Activated naive CD8-positive, alpha-beta T cell treated with anti-CD3 and anti-CD28 coated beads, Interleukin-2, amount 10 ng/mL, durations not matched to agents 7 days and 5 days (primary cell): ENCODE results near the gene KCNMB4. TPM values are rescaled to one million over a fixed set of nuclear protein-coding genes. Genes with fewer than 3 reads are reported as not detected.
A peak's percentile ranks its signal among the peaks of the same experiment; 100 is the strongest.
"Not testable (repeated sequence)": the region's sequence is repeated elsewhere in the genome, so short reads cannot be mapped to it uniquely, and the experiment has no call there.

ENCODE experiments used
- ATAC-seq: fragments of 150-1000 bp; cut with Tn5 transposase; one replicate; pipeline ENCODE4 v1.10.0; 2021; ENCODE audit warnings: low read depth, moderate library complexity
- POLR2A ChIA-PET: fragments of 350-600 bp; sonication (Branson Sonifier 250); formaldehyde crosslinking; loops from one replicate; lab custom pipeline; 2021; ENCODE audit warnings: antibody characterized with exemption; lab: Charles Lee
- DNase-seq: peaks from one replicate; pipeline ENCODE4 v3.0.0; 2021
- H3K27ac Mint-ChIP-seq: one replicate; pipeline ENCODE4 v1.8.0; 2022; ENCODE audit warnings: mild to moderate bottlenecking, mixed read lengths
- H3K27me3 Mint-ChIP-seq: one replicate; pipeline ENCODE4 v1.8.0; 2022; ENCODE audit warnings: mild to moderate bottlenecking, moderate library complexity, mixed read lengths
- H3K36me3 Mint-ChIP-seq: one replicate; pipeline ENCODE4 v1.8.0; 2021; ENCODE audit warnings: mild to moderate bottlenecking, mixed read lengths
- H3K4me1 Mint-ChIP-seq: one replicate; pipeline ENCODE4 v1.8.0; 2021; ENCODE audit warnings: mixed read lengths
- H3K4me3 Mint-ChIP-seq: one replicate; pipeline ENCODE4 v1.8.0; 2022; ENCODE audit warnings: mild to moderate bottlenecking, moderate library complexity, mixed read lengths
- H3K9me3 Mint-ChIP-seq: one replicate; pipeline ENCODE4 v1.8.0; 2021; ENCODE audit warnings: mixed read lengths
- total RNA-seq, 2 experiments: library from RNA; stranded (reverse); gene quantifications; one replicate each; pipeline ENCODE4 v1.2.3, GENCODE V29; 2021

Gene KCNMB4
- total RNA-seq, 2 experiments from 2014 or later, result 0.74 to 1.4 TPM

DNA sequence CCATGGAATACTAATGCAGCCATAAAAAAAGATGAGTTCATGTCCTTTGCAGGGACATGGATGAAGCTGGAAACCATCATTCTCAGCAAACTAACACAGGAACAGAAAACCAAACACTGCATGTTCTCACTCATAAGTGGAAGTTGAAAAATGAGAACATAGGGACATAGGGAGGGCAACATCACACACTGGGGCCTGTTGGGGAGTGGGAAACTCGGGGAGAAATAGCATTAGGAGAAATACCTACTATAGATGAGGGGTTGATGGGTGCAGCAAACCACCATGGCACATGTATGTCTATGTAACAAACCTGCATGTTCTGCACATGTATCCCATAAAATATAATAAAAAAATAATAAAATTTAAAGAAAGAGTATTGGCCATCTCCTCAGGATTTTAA lies 26.5 kb downstream of the KCNMB4 start:
- H3K4me1 Mint-ChIP-seq, H3K36me3 Mint-ChIP-seq, ATAC-seq, H3K27ac Mint-ChIP-seq, H3K9me3 Mint-ChIP-seq, DNase-seq, H3K4me3 Mint-ChIP-seq, POLR2A ChIA-PET, H3K27me3 Mint-ChIP-seq: not testable (repeated sequence)

DNA sequence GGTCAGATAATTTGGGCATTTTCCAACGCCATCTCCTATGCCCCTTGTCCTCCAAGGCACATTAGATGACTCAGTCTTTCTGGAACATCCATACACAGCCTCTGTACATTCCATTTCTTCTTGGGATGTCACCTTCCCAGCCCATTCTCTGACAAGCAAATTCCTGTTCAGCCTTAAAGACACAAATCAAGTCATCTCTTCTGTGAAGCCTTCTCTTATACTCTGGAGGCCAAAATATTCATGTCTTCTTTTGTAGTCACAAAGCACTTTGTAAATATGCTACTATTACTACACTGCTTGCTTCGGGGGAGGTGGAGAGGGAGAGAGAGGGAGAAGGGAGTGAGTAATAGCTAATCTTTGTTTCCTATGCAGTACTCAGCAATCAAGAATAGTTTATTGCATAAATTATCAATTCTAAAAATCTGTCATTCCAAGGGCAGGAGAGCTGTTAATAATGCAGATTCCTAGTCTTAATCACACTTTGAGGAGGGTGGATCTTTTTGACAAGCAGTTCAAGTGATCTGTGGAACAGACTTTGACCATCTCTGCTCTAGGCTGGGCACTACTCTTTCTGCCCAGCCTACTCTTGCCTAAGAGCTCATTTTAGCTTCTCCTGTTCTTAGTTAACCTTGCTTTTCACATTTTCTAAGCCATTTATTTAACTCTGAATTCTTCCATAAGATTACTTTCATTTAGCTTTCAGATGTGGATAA lies 27.9 kb downstream of the KCNMB4 start:
- peaks cover 3% of the 10 kb centered on the region for H3K9me3 Mint-ChIP-seq
- POLR2A ChIA-PET, result no interaction called here
- no peaks in the 10 kb centered on the region for H3K27me3 Mint-ChIP-seq
- no peak overlapping the region for H3K4me3 Mint-ChIP-seq
- ATAC-seq, result no peak
- H3K4me1 Mint-ChIP-seq, result no peaks in the 10 kb centered on the region
- H3K36me3 Mint-ChIP-seq, result peaks cover 4% of the 10 kb centered on the region
- no peak for DNase-seq
- no peak overlapping the region for H3K27ac Mint-ChIP-seq

DNA sequence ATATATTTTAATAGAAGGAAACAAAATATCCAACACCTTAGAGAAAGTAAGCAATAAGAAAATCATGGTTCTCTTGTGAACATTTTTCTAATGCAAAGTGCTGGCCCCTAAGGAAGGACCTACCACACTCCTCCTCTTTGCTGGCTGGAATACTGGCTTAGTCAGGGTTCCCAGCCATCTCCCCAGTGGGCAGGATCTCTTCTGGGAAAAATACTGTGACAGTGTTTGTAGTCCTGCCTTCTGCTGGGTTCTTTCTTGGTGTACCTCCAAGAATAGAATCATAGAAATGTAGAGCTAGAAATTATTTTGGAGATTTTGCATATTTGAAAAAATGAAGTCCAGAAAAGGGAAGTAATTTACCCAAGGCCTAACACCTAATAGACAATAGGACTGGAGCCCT lies 31.9 kb downstream of the KCNMB4 start:
- Mint-ChIP-seq H3K27ac (no peak overlapping the region), H3K9me3 (peaks cover 1% of the 10 kb centered on the region), H3K4me3 (no peak overlapping the region), H3K36me3 (peaks cover 4% of the 10 kb centered on the region), H3K27me3 (no peaks in the 10 kb centered on the region), H3K4me1 (no peaks in the 10 kb centered on the region)
- no peak for ATAC-seq
- POLR2A ChIA-PET, result no interaction called here
- DNase-seq, result no peak

DNA sequence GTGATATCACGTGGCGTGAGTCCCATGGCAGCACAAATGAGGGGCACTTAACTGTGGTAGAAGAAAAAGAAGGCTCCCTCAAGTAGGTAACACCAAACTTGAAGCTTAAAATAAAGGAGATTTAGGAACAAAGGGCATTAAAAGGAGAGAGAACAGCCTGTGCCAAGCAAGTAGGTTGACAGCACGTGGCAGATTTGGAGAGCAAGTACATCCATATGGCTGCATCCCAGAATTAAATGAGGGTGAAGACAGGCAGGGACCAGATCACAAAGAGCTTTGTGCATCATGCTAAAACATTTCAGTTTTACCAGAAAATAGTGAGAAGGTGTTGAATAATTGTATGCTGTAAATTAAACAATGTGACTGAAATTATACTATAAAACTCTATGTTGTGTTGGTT lies 32.8 kb downstream of the KCNMB4 start:
- H3K9me3 Mint-ChIP-seq, result peaks cover 1% of the 10 kb centered on the region
- H3K27me3 Mint-ChIP-seq, result no peaks in the 10 kb centered on the region
- no peaks in the 10 kb centered on the region for H3K4me1 Mint-ChIP-seq
- no peak for ATAC-seq
- no peak overlapping the region for H3K4me3 Mint-ChIP-seq
- H3K36me3 Mint-ChIP-seq, result peaks cover 4% of the 10 kb centered on the region
- no peak for DNase-seq
- POLR2A ChIA-PET, result no interaction called here
- no peak overlapping the region for H3K27ac Mint-ChIP-seq

DNA sequence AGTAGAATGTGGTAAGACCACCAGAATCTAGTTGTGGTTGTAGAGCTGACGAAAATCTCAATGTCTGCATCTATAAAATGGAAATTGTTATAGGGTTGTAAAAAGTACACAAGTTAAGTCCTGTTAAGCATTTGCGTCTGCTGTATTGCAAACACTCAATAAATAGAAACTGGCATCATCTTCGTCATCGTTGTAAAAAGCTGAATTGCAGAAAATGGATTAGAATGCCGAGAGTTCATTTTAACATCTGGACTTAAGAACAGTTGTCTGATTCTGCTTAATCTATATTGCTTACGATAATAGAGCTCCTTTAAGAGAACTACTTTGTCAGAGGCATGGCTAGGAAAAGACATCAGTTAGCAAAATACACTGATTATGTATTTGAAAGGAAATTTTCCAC lies 33.2 kb downstream of the KCNMB4 start:
- Mint-ChIP-seq H3K36me3 (peaks cover 4% of the 10 kb centered on the region), H3K27me3 (no peaks in the 10 kb centered on the region), H3K4me3 (no peak overlapping the region), H3K9me3 (peaks cover 1% of the 10 kb centered on the region), H3K27ac (no peak overlapping the region), H3K4me1 (no peaks in the 10 kb centered on the region)
- no peak for ATAC-seq
- DNase-seq, result no peak
- POLR2A ChIA-PET, result no interaction called here

DNA sequence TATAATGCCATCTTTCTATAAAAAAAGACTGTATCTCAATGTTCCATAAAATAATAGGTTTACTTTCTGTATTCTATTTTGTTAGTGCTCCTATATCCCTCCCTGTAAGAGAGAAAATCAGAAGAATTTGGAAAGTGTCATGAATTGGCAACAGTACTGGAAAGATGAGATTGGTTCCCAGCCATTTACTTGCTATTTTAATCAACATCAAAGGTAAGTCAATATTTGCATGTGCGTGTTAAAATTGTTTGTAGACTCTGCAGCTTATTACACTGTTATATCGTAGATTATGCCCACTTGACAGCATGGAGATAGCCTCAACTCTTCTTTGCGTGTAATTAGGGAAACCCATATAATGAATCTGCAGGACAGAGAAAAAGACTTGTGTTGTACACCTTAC lies 34.0 kb downstream of the KCNMB4 start:
- H3K4me1 Mint-ChIP-seq, result no peaks in the 10 kb centered on the region
- H3K9me3 Mint-ChIP-seq, result peaks cover 1% of the 10 kb centered on the region
- no peak for DNase-seq
- H3K27ac Mint-ChIP-seq, result no peak overlapping the region
- H3K4me3 Mint-ChIP-seq, result no peak overlapping the region
- ATAC-seq, result no peak
- POLR2A ChIA-PET, result no interaction called here
- H3K36me3 Mint-ChIP-seq, result peaks cover 4% of the 10 kb centered on the region
- H3K27me3 Mint-ChIP-seq, result no peaks in the 10 kb centered on the region

DNA sequence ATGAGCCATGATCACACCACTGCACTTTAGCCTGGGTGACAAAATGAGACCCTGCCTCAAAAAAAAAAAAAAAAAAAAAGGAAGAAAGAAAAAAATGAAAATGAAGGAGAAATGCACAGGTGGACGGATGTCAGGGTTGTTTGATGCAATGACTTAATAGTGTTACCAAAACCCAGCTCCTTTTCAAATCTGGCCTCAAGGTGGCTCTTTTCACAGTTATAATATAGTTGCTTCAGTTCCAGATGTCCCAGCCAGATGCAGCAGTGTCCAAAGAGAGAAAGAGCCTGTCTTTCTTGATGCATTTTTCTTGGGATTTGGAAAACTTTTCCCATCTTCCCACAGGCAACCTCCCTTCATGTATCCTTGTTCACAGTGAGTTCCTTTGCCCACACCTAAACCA lies 36.5 kb downstream of the KCNMB4 start:
- Mint-ChIP-seq H3K36me3 (peaks cover 4% of the 10 kb centered on the region), H3K4me1 (no peaks in the 10 kb centered on the region), H3K4me3 (no peak overlapping the region), H3K27ac (no peak overlapping the region), H3K27me3 (no peaks in the 10 kb centered on the region), H3K9me3 (peaks cover 1% of the 10 kb centered on the region)
- POLR2A ChIA-PET, result no interaction called here
- DNase-seq (no peak), ATAC-seq (no peak)

DNA sequence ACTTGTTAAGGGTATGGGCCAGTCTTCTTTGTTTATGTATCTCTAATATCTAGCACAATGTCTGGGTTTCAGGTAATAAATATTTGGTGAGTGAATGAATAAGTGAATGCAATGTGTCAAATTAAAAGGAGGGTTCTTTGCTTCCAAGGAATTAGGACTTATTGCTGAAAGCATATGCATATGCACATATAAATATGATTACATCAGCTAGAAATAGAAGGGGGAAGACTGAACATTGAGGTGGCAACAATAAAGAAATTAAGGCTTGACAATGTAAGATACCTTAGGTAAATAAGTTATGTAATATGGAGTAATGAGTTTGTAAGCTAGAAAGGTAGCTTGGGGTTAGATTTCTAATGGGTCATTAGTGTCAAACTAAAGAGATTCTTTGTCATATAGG lies 37.7 kb downstream of the KCNMB4 start:
- POLR2A ChIA-PET, result no interaction called here
- Mint-ChIP-seq H3K27ac (no peak overlapping the region), H3K4me3 (no peak overlapping the region), H3K36me3 (peaks cover 4% of the 10 kb centered on the region), H3K4me1 (no peaks in the 10 kb centered on the region), H3K9me3 (peaks cover 1% of the 10 kb centered on the region), H3K27me3 (no peaks in the 10 kb centered on the region)
- ATAC-seq (no peak), DNase-seq (no peak)

DNA sequence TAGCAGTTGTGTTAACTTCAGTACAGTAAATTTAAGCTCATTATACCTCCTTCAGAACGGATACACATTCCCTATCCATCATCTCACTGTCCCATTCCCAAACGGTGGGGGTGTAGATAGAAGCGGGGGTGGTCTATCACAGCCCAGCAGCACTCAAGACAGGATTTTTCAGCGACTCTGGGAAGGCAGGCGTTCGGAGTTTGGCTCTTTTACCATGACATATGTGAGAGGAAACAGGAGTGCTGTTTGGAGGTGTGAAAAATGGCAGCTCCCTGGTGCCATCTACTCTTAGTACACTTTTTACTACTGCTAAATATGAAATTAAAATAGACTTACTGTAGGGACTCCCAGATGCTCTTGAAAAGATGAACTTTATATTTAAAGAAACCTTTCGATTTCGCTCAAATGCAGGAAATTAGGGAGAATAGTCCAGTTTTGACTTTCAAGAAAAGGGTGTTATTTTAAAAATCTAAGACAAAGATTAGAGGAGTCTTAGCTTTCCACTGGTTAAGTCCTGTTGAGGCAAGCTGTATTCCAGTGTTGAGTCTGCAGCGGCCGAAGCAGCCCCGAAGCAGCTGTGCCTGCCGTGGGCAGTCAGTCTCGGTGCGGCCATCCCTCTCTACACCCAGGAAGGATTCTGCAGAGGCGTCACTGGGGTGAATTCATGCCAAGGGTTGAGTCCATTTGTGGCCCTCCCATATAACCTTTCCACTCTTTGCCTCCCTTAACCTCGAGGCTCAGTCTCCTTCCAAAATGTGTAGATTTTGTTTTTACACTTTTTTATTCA lies 42.1 kb downstream of the KCNMB4 start:
- Mint-ChIP-seq H3K9me3 (peaks cover 2% of the 10 kb centered on the region), H3K36me3 (peaks cover 2% of the 10 kb centered on the region), H3K4me3 (no peak overlapping the region), H3K27me3 (no peaks in the 10 kb centered on the region), H3K4me1 (peaks cover 2% of the 10 kb centered on the region), H3K27ac (no peak overlapping the region)
- DNase-seq (no peak), ATAC-seq (no peak)
- POLR2A ChIA-PET, result no interaction called here

DNA sequence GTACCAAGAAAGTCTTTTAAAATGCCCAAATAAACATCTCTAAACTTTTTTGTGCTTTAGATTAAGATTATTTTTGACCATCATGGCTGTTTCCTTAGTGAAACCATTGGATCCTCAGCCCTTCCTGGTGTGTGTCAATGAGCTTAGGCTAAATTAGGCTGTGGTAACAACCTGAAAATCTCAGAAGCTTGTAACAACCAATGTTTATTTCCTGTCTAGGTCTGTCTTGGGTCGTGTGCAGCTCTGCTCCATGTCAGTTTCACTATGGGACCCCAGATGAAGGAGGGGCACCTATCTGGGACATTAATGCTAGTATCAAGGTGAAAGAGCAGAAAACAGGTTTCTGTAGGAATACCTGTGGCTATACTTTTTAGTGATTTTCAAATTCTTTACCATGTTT lies 49.9 kb downstream of the KCNMB4 start:
- DNase-seq (no peak), ATAC-seq (peak; percentile 54)
- H3K4me3 Mint-ChIP-seq, result peak overlapping the region; percentile 14
- no peak overlapping the region for H3K27ac Mint-ChIP-seq
- POLR2A ChIA-PET, result interaction anchor here (1.0 kb wide), 1 partner anchor 49 kb away, joined by 3 read pairs; no protein-coding TSS in a partner anchor
- H3K36me3 Mint-ChIP-seq, result peaks cover 2% of the 10 kb centered on the region
- no peaks in the 10 kb centered on the region for H3K27me3 Mint-ChIP-seq
- peaks cover 2% of the 10 kb centered on the region for H3K9me3 Mint-ChIP-seq
- peaks cover 10% of the 10 kb centered on the region for H3K4me1 Mint-ChIP-seq

DNA sequence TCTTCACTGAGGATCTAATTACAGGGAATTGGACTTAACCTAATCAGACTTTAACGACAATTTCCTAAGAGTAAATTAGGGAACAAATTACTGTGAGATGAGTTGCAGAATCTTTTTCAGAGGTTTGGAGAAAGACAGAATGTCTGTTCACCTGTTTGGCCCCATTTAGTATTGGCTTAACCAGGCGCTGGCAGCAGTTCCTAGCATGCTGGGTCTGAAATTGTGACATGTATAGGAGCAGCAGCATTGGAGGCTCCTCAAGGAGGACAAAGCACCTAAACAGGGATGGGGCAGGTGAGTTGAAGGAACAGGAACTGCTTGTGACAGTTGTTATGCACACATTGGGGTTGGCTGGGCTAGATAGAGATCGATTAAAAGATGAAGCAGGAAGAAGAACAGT lies 51.0 kb downstream of the KCNMB4 start:
- Mint-ChIP-seq H3K4me1 (peaks cover 9% of the 10 kb centered on the region), H3K27ac (no peak overlapping the region), H3K4me3 (no peak overlapping the region), H3K36me3 (no peaks in the 10 kb centered on the region), H3K27me3 (no peaks in the 10 kb centered on the region), H3K9me3 (no peaks in the 10 kb centered on the region)
- ATAC-seq (no peak), DNase-seq (no peak)
- POLR2A ChIA-PET, result interaction anchor here (1.0 kb wide), 1 partner anchor 50 kb away, joined by 3 read pairs; no protein-coding TSS in a partner anchor

DNA sequence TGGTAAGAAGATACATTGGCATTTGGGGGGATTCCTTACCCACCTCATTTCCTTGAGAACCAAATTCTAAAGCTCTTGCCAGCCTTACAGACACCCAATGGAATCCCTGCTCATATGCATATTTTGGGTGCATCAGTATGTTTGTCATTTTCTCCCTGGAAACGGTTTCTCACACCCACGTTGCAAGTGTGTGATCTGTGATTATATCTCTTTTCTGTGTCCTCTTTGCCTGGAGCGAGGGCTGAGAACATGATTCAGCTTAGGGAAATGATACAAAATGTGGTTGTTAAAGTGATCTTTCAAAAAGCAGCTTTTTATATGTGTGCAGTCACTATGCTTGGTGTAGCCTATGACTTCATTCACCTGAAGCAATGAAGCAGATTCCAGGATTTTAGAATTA lies 52.0 kb downstream of the KCNMB4 start:
- Mint-ChIP-seq H3K27me3 (no peaks in the 10 kb centered on the region), H3K27ac (no peak overlapping the region), H3K4me3 (no peak overlapping the region), H3K36me3 (no peaks in the 10 kb centered on the region), H3K9me3 (no peaks in the 10 kb centered on the region), H3K4me1 (peaks cover 9% of the 10 kb centered on the region)
- POLR2A ChIA-PET, result no interaction called here
- no peak for DNase-seq
- ATAC-seq, result no peak

DNA sequence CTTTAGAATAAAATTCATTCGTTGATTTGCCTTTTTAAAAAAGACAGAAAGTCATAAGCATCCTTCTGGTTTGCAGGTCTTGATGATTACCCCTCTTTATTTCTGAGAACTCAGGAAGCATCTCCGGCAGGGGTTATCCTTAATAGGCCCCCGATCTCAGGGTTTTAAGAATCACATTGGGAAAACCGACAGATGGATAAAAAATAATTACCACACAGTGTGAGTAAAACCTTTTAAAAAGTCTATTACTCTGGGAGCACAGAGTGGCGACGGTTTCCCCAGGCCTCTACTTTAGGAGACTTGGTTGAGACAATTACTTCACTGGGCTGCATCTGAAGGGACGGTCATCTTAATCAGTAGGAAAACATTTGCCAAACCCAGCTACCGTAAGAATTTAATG lies 56.5 kb downstream of the KCNMB4 start:
- ATAC-seq (no peak), DNase-seq (no peak)
- no peaks in the 10 kb centered on the region for H3K9me3 Mint-ChIP-seq
- POLR2A ChIA-PET, result no interaction called here
- H3K4me1 Mint-ChIP-seq, result no peaks in the 10 kb centered on the region
- no peak overlapping the region for H3K27ac Mint-ChIP-seq
- no peak overlapping the region for H3K4me3 Mint-ChIP-seq
- H3K27me3 Mint-ChIP-seq, result no peaks in the 10 kb centered on the region
- no peaks in the 10 kb centered on the region for H3K36me3 Mint-ChIP-seq

DNA sequence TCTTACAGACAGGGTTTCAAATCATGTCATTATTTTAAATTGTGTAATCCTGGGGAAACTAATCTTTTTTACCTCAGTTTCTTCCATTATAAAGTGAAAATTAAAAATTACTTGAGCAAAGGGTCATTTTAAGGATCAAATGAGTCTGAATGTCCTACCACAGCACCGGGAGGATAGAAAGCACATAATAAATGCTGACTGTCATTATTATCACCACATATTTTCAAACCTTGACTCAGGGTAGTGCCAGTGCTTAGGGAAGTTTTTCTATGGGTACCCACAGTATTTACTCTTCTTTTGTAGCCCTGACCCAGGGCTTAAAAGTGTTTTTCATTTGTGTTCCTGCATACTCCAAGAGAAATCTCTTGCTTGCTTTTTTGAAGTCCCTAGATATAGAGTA lies 60.5 kb downstream of the KCNMB4 start:
- no peaks in the 10 kb centered on the region for H3K9me3 Mint-ChIP-seq
- ATAC-seq (no peak), DNase-seq (no peak)
- POLR2A ChIA-PET, result no interaction called here
- no peaks in the 10 kb centered on the region for H3K4me1 Mint-ChIP-seq
- no peak overlapping the region for H3K4me3 Mint-ChIP-seq
- H3K27ac Mint-ChIP-seq, result no peak overlapping the region
- H3K36me3 Mint-ChIP-seq, result no peaks in the 10 kb centered on the region
- no peaks in the 10 kb centered on the region for H3K27me3 Mint-ChIP-seq
